ENCODE data around the gene OR1J4.

Gene OR1J4

DNA sequence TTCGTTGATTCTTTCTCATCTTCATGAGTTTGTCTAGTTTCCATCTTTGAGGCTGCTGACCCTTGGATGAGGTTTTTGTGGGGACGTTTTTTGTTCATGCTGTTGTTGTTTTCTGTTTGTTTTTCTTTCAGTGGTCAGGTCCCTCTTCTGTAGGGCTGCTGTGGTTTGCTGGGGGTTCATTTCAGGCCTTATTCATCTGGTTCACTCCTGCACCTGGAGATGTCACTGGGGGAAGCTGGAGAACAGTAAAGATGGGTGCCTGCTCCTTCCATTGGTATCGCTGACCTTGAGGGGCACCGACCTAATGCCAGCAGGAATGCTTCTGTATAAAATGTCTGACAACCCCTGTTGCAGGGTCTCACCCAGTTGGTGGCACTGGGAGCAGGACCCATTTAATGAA, 42.5 kb downstream of the OR1J4 start:
- H3K27ac ChIP-seq (ENCODE audit: low read depth, low read length) = no peak overlapping the region
- H2BK12ac ChIP-seq (ENCODE audit: low read length) = no peak overlapping the region
- H2AK5ac ChIP-seq (ENCODE audit: low read length) = no peak overlapping the region
- H3K4me1 ChIP-seq (ENCODE audit: control insufficient read depth in 1 of 2, insufficient read depth in 2 of 2, low read length in 2 of 2) = no peaks in the 10 kb centered on the region
- H3K9me3 ChIP-seq (ENCODE audit: insufficient read depth, low read depth, low read length) = peaks cover 14% of the 10 kb centered on the region
- H4K8ac ChIP-seq (ENCODE audit: low read depth, low read length) = no peak overlapping the region
- no peak overlapping the region for H3K14ac ChIP-seq (ENCODE audit: low read length)
- no peak overlapping the region for H3K18ac ChIP-seq (ENCODE audit: low read length)
- no peaks in the 10 kb centered on the region for H3K27me3 ChIP-seq (ENCODE audit: insufficient read depth, low read length)
- no peak overlapping the region for H4K91ac ChIP-seq (ENCODE audit: low read depth, low read length)
- no peak overlapping the region for H3K4ac ChIP-seq (ENCODE audit: low read depth, low read length)
- no peaks in the 10 kb centered on the region for H3K79me1 ChIP-seq (ENCODE audit: low read length)
- no peak overlapping the region for H2BK120ac ChIP-seq (ENCODE audit: insufficient read depth, low read length, poor library complexity)
- no peaks in the 10 kb centered on the region for H3K79me2 ChIP-seq (ENCODE audit: control insufficient read depth, insufficient read depth, low read length, poor library complexity)
- no peak overlapping the region for H3K9ac ChIP-seq (ENCODE audit: low read length)
- H3K36me3 ChIP-seq (ENCODE audit: control insufficient read depth in 1 of 2, insufficient read depth in 2 of 2, low read length in 2 of 2) = no peaks in the 10 kb centered on the region
- DNase-seq = no peak
- H3K4me3 ChIP-seq (ENCODE audit: low read depth, low read length) = no peak overlapping the region
- H3K4me2 ChIP-seq (ENCODE audit: low read length) = no peak overlapping the region
- H2AFZ ChIP-seq (ENCODE audit: insufficient read depth, low read length, poor library complexity) = no peak overlapping the region
- no CpG with 5 or more reads among the region's 4 CpGs for WGBS (ENCODE audit: extremely low coverage, insufficient coverage, insufficient read length)
- H2BK5ac ChIP-seq (ENCODE audit: low read depth, low read length, poor library complexity) = no peak overlapping the region
- H3K23ac ChIP-seq (ENCODE audit: low read length) = no peak overlapping the region
- H4K12ac ChIP-seq (ENCODE audit: low read depth, low read length) = no peak overlapping the region

DNA sequence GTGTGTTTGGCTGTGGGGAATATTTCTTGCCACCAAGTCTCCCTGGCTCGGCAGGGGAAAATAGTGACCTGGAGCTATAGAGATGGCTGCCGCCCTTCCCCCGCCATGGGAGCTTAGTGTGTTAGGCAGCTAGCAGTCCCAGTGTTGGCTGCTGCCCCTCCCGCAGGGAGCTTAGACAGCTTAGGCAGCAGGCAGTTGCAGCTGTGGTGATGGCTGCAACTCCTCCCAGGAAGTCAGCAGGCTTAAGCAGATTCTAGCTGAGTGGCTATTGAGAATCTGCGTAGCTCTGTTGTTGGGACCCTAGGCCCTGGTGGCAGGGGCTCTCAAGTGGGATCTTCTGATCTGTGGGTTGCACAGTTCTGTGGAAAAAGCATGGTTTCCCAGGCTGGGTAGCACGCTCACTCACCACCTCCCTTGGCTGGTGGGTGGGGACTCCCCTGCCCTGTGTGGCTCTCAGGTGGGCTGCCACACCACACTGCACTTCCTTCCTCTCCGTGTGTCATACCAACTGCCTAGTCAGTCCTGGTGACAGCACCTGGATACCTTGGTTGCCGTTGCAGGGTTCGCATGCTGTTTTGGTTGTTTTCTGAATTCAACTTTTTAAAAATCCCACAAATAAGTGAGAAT, 43.3 kb downstream of the OR1J4 start:
- H2BK12ac ChIP-seq (ENCODE audit: low read length) = no peak overlapping the region
- H3K9ac ChIP-seq (ENCODE audit: low read length) = no peak overlapping the region
- no peak overlapping the region for H2BK5ac ChIP-seq (ENCODE audit: low read depth, low read length, poor library complexity)
- H2AFZ ChIP-seq (ENCODE audit: insufficient read depth, low read length, poor library complexity) = no peak overlapping the region
- no peak overlapping the region for H3K4me2 ChIP-seq (ENCODE audit: low read length)
- H3K4ac ChIP-seq (ENCODE audit: low read depth, low read length) = no peak overlapping the region
- no peak overlapping the region for H3K4me3 ChIP-seq (ENCODE audit: low read depth, low read length)
- no peak for DNase-seq
- no peak overlapping the region for H3K23ac ChIP-seq (ENCODE audit: low read length)
- no peak overlapping the region for H4K91ac ChIP-seq (ENCODE audit: low read depth, low read length)
- H4K12ac ChIP-seq (ENCODE audit: low read depth, low read length) = no peak overlapping the region
- H3K14ac ChIP-seq (ENCODE audit: low read length) = no peak overlapping the region
- H3K27me3 ChIP-seq (ENCODE audit: insufficient read depth, low read length) = no peaks in the 10 kb centered on the region
- no peak overlapping the region for H2AK5ac ChIP-seq (ENCODE audit: low read length)
- no CpG with 5 or more reads among the region's 9 CpGs for WGBS (ENCODE audit: extremely low coverage, insufficient coverage, insufficient read length)
- no peak overlapping the region for H2BK120ac ChIP-seq (ENCODE audit: insufficient read depth, low read length, poor library complexity)
- H3K36me3 ChIP-seq (ENCODE audit: control insufficient read depth in 1 of 2, insufficient read depth in 2 of 2, low read length in 2 of 2) = no peaks in the 10 kb centered on the region
- no peaks in the 10 kb centered on the region for H3K79me2 ChIP-seq (ENCODE audit: control insufficient read depth, insufficient read depth, low read length, poor library complexity)
- H3K27ac ChIP-seq (ENCODE audit: low read depth, low read length) = no peak overlapping the region
- H3K79me1 ChIP-seq (ENCODE audit: low read length) = no peaks in the 10 kb centered on the region
- H3K9me3 ChIP-seq (ENCODE audit: insufficient read depth, low read depth, low read length) = peaks cover 14% of the 10 kb centered on the region
- no peak overlapping the region for H3K18ac ChIP-seq (ENCODE audit: low read length)
- no peaks in the 10 kb centered on the region for H3K4me1 ChIP-seq (ENCODE audit: control insufficient read depth in 1 of 2, insufficient read depth in 2 of 2, low read length in 2 of 2)
- H4K8ac ChIP-seq (ENCODE audit: low read depth, low read length) = no peak overlapping the region

DNA sequence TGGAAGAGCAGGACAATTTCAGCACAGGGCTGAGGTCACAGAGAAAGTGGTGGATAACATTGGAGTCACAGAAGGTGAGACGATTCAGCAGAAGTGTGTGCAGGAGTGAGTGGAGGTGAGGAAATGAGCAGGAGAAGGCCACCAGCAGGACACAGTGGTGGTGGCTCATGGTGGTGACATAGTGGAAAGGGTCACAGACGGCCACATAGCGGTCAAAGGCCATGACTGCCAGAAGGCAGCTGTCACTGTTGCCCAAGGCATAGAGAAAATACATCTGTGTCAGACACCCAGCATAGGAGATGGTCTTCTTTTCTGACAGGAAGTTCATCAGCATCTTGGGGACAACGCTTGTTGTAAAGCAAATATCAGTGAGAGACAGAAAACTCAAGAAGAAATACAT, 49.0 kb downstream of the OR1J4 start:
- H4K91ac ChIP-seq (ENCODE audit: low read depth, low read length) = no peak overlapping the region
- WGBS (ENCODE audit: extremely low coverage, insufficient coverage, insufficient read length) = no CpG with 5 or more reads among the region's 4 CpGs

More for the DNA sequence above, 49.0 kb downstream of the OR1J4 start:
- H3K79me2 ChIP-seq (ENCODE audit: control insufficient read depth, insufficient read depth, low read length, poor library complexity) = no peaks in the 10 kb centered on the region
- H3K27ac ChIP-seq (ENCODE audit: low read depth, low read length) = no peak overlapping the region
- no peak overlapping the region for H3K4me2 ChIP-seq (ENCODE audit: low read length)
- no peak overlapping the region for H2BK5ac ChIP-seq (ENCODE audit: low read depth, low read length, poor library complexity)
- H2AK5ac ChIP-seq (ENCODE audit: low read length) = no peak overlapping the region
- no peaks in the 10 kb centered on the region for H3K36me3 ChIP-seq (ENCODE audit: control insufficient read depth in 1 of 2, insufficient read depth in 2 of 2, low read length in 2 of 2)
- peak; percentile 41 to 56 for DNase-seq
- no peak overlapping the region for H3K23ac ChIP-seq (ENCODE audit: low read length)
- no peaks in the 10 kb centered on the region for H3K4me1 ChIP-seq (ENCODE audit: control insufficient read depth in 1 of 2, insufficient read depth in 2 of 2, low read length in 2 of 2)
- H2BK12ac ChIP-seq (ENCODE audit: low read length) = no peak overlapping the region
- H3K9ac ChIP-seq (ENCODE audit: low read length) = no peak overlapping the region
- no peaks in the 10 kb centered on the region for H3K79me1 ChIP-seq (ENCODE audit: low read length)
- H3K9me3 ChIP-seq (ENCODE audit: insufficient read depth, low read depth, low read length) = peaks cover 15% of the 10 kb centered on the region
- H2BK120ac ChIP-seq (ENCODE audit: insufficient read depth, low read length, poor library complexity) = no peak overlapping the region
- H3K14ac ChIP-seq (ENCODE audit: low read length) = no peak overlapping the region
- no peak overlapping the region for H2AFZ ChIP-seq (ENCODE audit: insufficient read depth, low read length, poor library complexity)
- H3K18ac ChIP-seq (ENCODE audit: low read length) = no peak overlapping the region
- H4K12ac ChIP-seq (ENCODE audit: low read depth, low read length) = no peak overlapping the region
- no peak overlapping the region for H3K4me3 ChIP-seq (ENCODE audit: low read depth, low read length)
- H3K27me3 ChIP-seq (ENCODE audit: insufficient read depth, low read length) = no peaks in the 10 kb centered on the region
- no peak overlapping the region for H4K8ac ChIP-seq (ENCODE audit: low read depth, low read length)
- no peak overlapping the region for H3K4ac ChIP-seq (ENCODE audit: low read depth, low read length)

Measured in trophoblast cell (in vitro differentiated cells and primary cell).